H9 (cell line): ENCODE results near the gene SOCS6. TPM values are rescaled to one million over a fixed set of nuclear protein-coding genes. Genes with fewer than 3 reads are reported as not detected.

ENCODE experiments used
- DNase-seq: peaks from one replicate; pipeline ENCODE4 v3.0.0-alpha.2; 2017
- H2AFZ ChIP-seq: one replicate; pipeline ENCODE4 v1.6.1; 2013; ENCODE audit warnings: mild to moderate bottlenecking, low read length, control low read depth, moderate library complexity
- H2AK5ac ChIP-seq: 2 replicates; pipeline ENCODE4 v1.6.1; 2013; ENCODE audit warnings: low read length, control low read depth, mixed read lengths; ENCODE audit not compliant: insufficient read length
- H2BK120ac ChIP-seq: one replicate; pipeline ENCODE4 v1.6.1; 2013; ENCODE audit warnings: low read depth, mild to moderate bottlenecking, low read length, control low read depth, inconsistent platforms; ENCODE audit not compliant: poor library complexity, severe bottlenecking
- H2BK12ac ChIP-seq: 2 replicates; pipeline ENCODE4 v1.6.1; 2013; ENCODE audit warnings: low read length, control low read depth, mixed read lengths, low read depth; ENCODE audit not compliant: insufficient read length
- H2BK15ac ChIP-seq: 2 replicates; pipeline ENCODE4 v1.6.1; 2013; ENCODE audit warnings: low read depth, low read length, control low read depth
- H2BK20ac ChIP-seq: one replicate; pipeline ENCODE4 v1.6.1; 2013; ENCODE audit warnings: low read depth, mild to moderate bottlenecking, low read length, control low read depth, inconsistent platforms; ENCODE audit not compliant: poor library complexity, severe bottlenecking
- H2BK5ac ChIP-seq: 2 replicates; pipeline ENCODE4 v1.6.1; 2013; ENCODE audit warnings: low read length, control low read depth, mixed read lengths; ENCODE audit not compliant: insufficient read length
- H3K14ac ChIP-seq: 2 replicates; pipeline ENCODE4 v1.6.1; 2013; ENCODE audit warnings: low read length, control low read depth; ENCODE audit not compliant: insufficient read depth
- H3K18ac ChIP-seq: 2 replicates; pipeline ENCODE4 v1.6.1; 2013; ENCODE audit warnings: low read depth, mild to moderate bottlenecking, mixed read lengths, low read length, control low read depth; ENCODE audit not compliant: insufficient read length
- H3K23ac ChIP-seq: 2 replicates; pipeline ENCODE4 v1.6.1; 2013; ENCODE audit warnings: low read length, control low read depth, mixed read lengths, low read depth; ENCODE audit not compliant: insufficient read length
- H3K23me2 ChIP-seq: 2 replicates; pipeline ENCODE4 v1.6.1; 2013; ENCODE audit warnings: low read depth, mild to moderate bottlenecking, mixed read lengths, low read length, control low read depth; ENCODE audit not compliant: insufficient read length, poor library complexity, severe bottlenecking
- H3K27ac ChIP-seq: 2 replicates; pipeline ENCODE4 v1.5.1; 2013; ENCODE audit warnings: low read length, control low read depth, mixed read lengths, low read depth; ENCODE audit not compliant: insufficient read length
- H3K27me3 ChIP-seq: 2 replicates; pipeline ENCODE4 v1.6.1; 2013; ENCODE audit warnings: low read length, control low read depth, inconsistent platforms; ENCODE audit not compliant: insufficient read depth
- H3K4ac ChIP-seq: 2 replicates; pipeline ENCODE4 v1.6.1; 2013; ENCODE audit warnings: low read depth, mild to moderate bottlenecking, control low read depth, inconsistent platforms, low read length, moderate library complexity
- H3K4me1 ChIP-seq: 2 replicates; pipeline ENCODE4 v1.6.1; 2013; ENCODE audit warnings: low read length, control low read depth, inconsistent platforms; ENCODE audit not compliant: insufficient read depth
- H3K4me2 ChIP-seq: 2 replicates; pipeline ENCODE4 v1.6.1; 2013; ENCODE audit warnings: low read length, control low read depth, mixed read lengths; ENCODE audit not compliant: insufficient read length, insufficient read depth
- H3K56ac ChIP-seq: 2 replicates; pipeline ENCODE4 v1.6.1; 2013; ENCODE audit warnings: low read depth, mild to moderate bottlenecking, mixed read lengths, low read length, control low read depth; ENCODE audit not compliant: insufficient read length
- H3K79me1 ChIP-seq: 2 replicates; pipeline ENCODE4 v1.6.1; 2013; ENCODE audit warnings: low read depth, mild to moderate bottlenecking, moderate library complexity, low read length, control low read depth, inconsistent platforms; ENCODE audit not compliant: insufficient read depth, poor library complexity, severe bottlenecking
- H3K79me2 ChIP-seq: 2 replicates; pipeline ENCODE4 v1.6.1; 2013; ENCODE audit warnings: low read length, control low read depth, inconsistent platforms; ENCODE audit not compliant: insufficient read depth
- H3K9ac ChIP-seq: 2 replicates; pipeline ENCODE4 v1.6.1; 2013; ENCODE audit warnings: low read length, control low read depth, mixed read lengths; ENCODE audit not compliant: insufficient read length; ENCODE audit errors: extremely low read depth
- H3K9me3 ChIP-seq: one replicate; pipeline ENCODE4 v1.6.1; 2013; ENCODE audit warnings: low read depth, low read length, inconsistent platforms; ENCODE audit not compliant: control insufficient read depth
- H3T11ph ChIP-seq: one replicate; pipeline ENCODE4 v1.6.1; 2013; ENCODE audit warnings: mild to moderate bottlenecking, low read length, control low read depth, inconsistent platforms
- H4K20me1 ChIP-seq: one replicate; pipeline ENCODE4 v1.6.1; 2013; ENCODE audit not compliant: control insufficient read depth, insufficient read length, insufficient read depth
- H4K5ac ChIP-seq: 2 replicates; pipeline ENCODE4 v1.6.1; 2013; ENCODE audit warnings: low read depth, mild to moderate bottlenecking, mixed read lengths, low read length, control low read depth; ENCODE audit not compliant: insufficient read length
- H4K8ac ChIP-seq: replicated peaks from 2 replicates; pipeline ENCODE4 v1.6.1; 2013; ENCODE audit warnings: low read length, control low read depth, mixed read lengths, low read depth; ENCODE audit not compliant: insufficient read length
- H4K91ac ChIP-seq: 2 replicates; pipeline ENCODE4 v1.6.1; 2013; ENCODE audit warnings: low read depth, mild to moderate bottlenecking, moderate library complexity, mixed read lengths, low read length, control low read depth; ENCODE audit not compliant: insufficient read length
- H3K27ac Mint-ChIP-seq, 3 experiments: 2 replicates in 2 of 3; 3 replicates in 1 of 3; pipeline ENCODE4 v1.8.0; 2020 to 2021; ENCODE audit warnings: mixed read lengths in 3 of 3, mild to moderate bottlenecking in 1 of 3, moderate library complexity in 1 of 3
- H3K27me3 Mint-ChIP-seq: 2 replicates; pipeline ENCODE4 v1.8.0; 2021; ENCODE audit warnings: low read depth, mild to moderate bottlenecking, moderate library complexity, mixed read lengths
- H3K36me3 Mint-ChIP-seq, 3 experiments: 2 replicates in 2 of 3; 3 replicates in 1 of 3; pipeline ENCODE4 v1.8.0; 2020 to 2021; ENCODE audit warnings: low read depth in 3 of 3, mixed read lengths in 3 of 3; ENCODE audit not compliant: insufficient read depth in 1 of 3
- H3K4me1 Mint-ChIP-seq, 2 experiments: 2 replicates each; pipeline ENCODE4 v1.8.0; 2020; ENCODE audit warnings: mixed read lengths in 2 of 2
- H3K4me3 Mint-ChIP-seq, 2 experiments: 2 replicates in 1 of 2; 3 replicates in 1 of 2; pipeline ENCODE4 v1.8.0; 2020 to 2021; ENCODE audit warnings: mild to moderate bottlenecking in 2 of 2, mixed read lengths in 2 of 2, moderate library complexity in 1 of 2
- H3K9me3 Mint-ChIP-seq, 2 experiments: 2 replicates in 1 of 2; 3 replicates in 1 of 2; pipeline ENCODE4 v1.8.0; 2020; ENCODE audit warnings: mild to moderate bottlenecking in 2 of 2, mixed read lengths in 2 of 2, moderate library complexity in 1 of 2
- WGBS: extraction: QIAGEN DNeasy Blood & Tissue Kit; methylation state at CpG from one replicate; pipeline ENCODE4 v1.1.7; 2013; ENCODE audit warnings: missing lambda C conversion rate, low lambda C conversion rate, mixed read lengths; ENCODE audit not compliant: insufficient read length; ENCODE audit errors: extremely low coverage; 5-methylcytosine and 5-hydroxymethylcytosine counted together
- total RNA-seq: library from RNA; stranded (reverse); gene quantifications from 2 replicates; pipeline ENCODE4 v1.2.1, GENCODE V29; 2021
- TF ChIP-seq, protein P1 (sequence below): fragments of 200-600 bp; sonication (generic); conservative IDR thresholded peaks from 3 replicates; pipeline ENCODE4 v1.8.0; 2021; ENCODE audit warnings: antibody characterized with exemption, mild to moderate bottlenecking

Gene SOCS6
- total RNA-seq, 1 experiment from 2014 or later: 24.5 TPM

DNA sequence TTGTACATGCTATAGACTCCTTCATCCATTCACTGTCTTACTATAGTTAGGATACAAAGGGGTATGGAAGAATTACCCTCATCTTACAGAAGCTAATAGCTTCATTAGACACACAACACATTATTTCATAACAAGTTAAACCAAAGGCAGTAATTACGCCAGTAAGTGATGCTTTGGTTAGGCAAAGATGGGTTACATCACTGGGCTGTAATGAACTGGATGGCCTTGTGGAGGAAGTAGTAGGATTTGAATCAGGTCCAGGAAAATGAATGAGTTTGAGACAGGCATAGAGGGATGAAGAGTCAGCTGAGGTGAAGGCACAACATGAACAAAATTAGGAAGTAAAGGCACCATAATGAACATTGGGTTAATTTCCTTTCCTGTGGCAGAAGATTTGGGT lies 80.1 kb downstream of the SOCS6 start:
- Histone ChIP-seq H4K20me1 (no peaks in the 10 kb centered on the region), H2BK15ac (no peak overlapping the region), H3K14ac (no peak overlapping the region), H2BK5ac (no peak overlapping the region), H3K9me3 (no peaks in the 10 kb centered on the region), H2BK120ac (no peak overlapping the region), H2BK12ac (no peak overlapping the region), H2AFZ (no peak overlapping the region), H3K23ac (no peak overlapping the region), H4K8ac (no peak overlapping the region), H3K4me2 (no peak overlapping the region), H3K27me3 (no peaks in the 10 kb centered on the region), H3K4ac (no peak overlapping the region), H4K5ac (no peak overlapping the region), H3K79me1 (no peaks in the 10 kb centered on the region), H3T11ph (no peak overlapping the region), H3K18ac (no peak overlapping the region), H3K4me1 (peaks cover 8% of the 10 kb centered on the region; the same call in 1 of the 2 replicates), H3K23me2 (no peaks in the 10 kb centered on the region), H3K27ac (no peak overlapping the region), H3K79me2 (no peaks in the 10 kb centered on the region), H2BK20ac (no peak overlapping the region), H3K9ac (no peak overlapping the region), H2AK5ac (no peak overlapping the region), H3K56ac (no peak overlapping the region), H4K91ac (no peak overlapping the region)
- Mint-ChIP-seq H3K36me3 (0 out of 7 replicates have a peak, but pooled peaks cover 0 to 3% (median 0%) of the 10 kb centered on the region in 3 experiments), H3K27me3 (no peaks in the 10 kb centered on the region), H3K9me3 (no peaks in the 10 kb centered on the region; a peak in 1 of 5 replicates), H3K4me1 (peaks cover 30 to 31% of the 10 kb centered on the region in 2 experiments), H3K27ac (no peak overlapping the region), H3K4me3 (no peak overlapping the region)
- no CpG with 5 or more reads among the region's 1 CpG for WGBS
- TF ChIP-seq, protein P1, sequence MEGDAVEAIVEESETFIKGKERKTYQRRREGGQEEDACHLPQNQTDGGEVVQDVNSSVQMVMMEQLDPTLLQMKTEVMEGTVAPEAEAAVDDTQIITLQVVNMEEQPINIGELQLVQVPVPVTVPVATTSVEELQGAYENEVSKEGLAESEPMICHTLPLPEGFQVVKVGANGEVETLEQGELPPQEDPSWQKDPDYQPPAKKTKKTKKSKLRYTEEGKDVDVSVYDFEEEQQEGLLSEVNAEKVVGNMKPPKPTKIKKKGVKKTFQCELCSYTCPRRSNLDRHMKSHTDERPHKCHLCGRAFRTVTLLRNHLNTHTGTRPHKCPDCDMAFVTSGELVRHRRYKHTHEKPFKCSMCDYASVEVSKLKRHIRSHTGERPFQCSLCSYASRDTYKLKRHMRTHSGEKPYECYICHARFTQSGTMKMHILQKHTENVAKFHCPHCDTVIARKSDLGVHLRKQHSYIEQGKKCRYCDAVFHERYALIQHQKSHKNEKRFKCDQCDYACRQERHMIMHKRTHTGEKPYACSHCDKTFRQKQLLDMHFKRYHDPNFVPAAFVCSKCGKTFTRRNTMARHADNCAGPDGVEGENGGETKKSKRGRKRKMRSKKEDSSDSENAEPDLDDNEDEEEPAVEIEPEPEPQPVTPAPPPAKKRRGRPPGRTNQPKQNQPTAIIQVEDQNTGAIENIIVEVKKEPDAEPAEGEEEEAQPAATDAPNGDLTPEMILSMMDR: no peak
- DNase-seq: no peak
